SKM-1 (cell line): ENCODE measurements around the gene APELA.
"Not testable (repeated sequence)": the region's sequence is repeated elsewhere in the genome, so short reads cannot be mapped to it uniquely, and the experiment has no call there.

Experiments
- DNase-seq: peaks from one replicate; lab custom pipeline; 2025; ENCODE audit not compliant: unreplicated experiment; lab: John Stamatoyannopoulos, UW

Gene APELA

GRCh38 chr4:164924670-164925238 lies 47.8 kb downstream of the APELA start:
- no peak for DNase-seq

GRCh38 chr4:164926301-164926700 lies 49.3 kb downstream of the APELA start:
- DNase-seq = no peak

DNA sequence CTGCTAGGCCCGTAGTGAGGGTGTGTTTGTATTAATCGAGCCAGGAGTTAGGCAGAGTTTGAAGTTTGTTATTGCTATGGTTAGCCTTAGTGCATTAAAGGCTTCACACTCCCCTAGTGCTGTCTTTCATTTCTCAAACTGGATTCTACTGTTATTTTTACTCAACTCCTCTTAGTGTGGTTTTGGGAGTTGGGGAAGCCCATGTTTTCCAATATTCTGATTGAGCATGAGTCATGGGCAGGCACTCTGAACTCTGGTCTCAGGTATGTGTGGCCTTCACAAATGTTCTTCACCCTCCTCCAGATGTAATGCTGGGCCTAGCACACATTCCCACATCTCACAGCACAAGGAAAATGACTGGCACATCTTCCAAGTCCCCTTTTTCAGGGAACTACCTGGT lies 50.1 kb downstream of the APELA start:
- DNase-seq = not testable (repeated sequence)

DNA sequence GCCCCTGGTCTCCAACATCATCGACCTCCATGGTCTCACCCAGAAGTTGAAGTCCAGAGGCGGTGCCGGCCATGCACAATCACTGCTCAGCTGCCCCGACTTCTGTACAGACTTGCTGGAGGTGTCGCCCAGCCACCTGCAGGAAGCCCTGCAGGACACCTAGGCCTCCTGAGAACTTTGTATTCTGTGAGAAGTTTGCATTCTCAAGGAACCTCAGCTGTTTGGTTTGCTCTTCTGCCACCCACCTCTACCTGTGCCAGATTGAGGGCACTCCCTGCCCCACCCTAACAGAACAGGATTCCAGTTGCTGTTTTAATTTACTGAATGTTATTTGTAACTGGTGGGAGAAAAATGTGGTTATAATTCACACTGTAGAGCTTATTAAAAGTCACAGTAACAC lies 53.7 kb downstream of the APELA start:
- no peak for DNase-seq

- no peak for DNase-seq
These were observed 54.8 kb downstream of the APELA start for GRCh38 chr4:164931551-164932324.

GRCh38 chr4:164933244-164933643 lies 56.3 kb downstream of the APELA start:
- no peak for DNase-seq

GRCh38 chr4:164935363-164935762 lies 58.4 kb downstream of the APELA start:
- no peak for DNase-seq

GRCh38 chr4:164935865-164936606 lies 59.1 kb downstream of the APELA start:
- DNase-seq = not testable (repeated sequence)

GRCh38 chr4:164937576-164938270 lies 60.7 kb downstream of the APELA start:
- no peak for DNase-seq

- DNase-seq = no peak
These were observed 66.2 kb downstream of the APELA start for GRCh38 chr4:164943192-164943591.

DNA sequence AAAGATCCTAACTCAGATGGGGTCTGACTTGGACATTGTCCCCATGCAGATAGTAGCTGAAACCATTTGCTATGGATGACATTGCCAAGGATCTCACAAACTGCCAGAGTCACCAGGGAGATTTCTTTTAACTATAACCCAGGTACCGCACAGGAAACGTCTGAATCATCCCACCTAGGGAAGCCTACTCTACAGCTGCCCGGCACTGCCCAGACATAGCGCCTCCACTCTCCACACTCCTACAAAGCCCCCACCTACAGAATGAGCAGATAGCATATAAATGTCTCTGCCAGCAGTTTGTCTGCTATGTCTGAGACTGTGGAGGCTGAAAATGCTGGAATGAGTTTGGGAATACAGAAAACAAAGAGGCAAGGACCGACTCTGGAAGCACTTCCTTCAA lies 68.2 kb downstream of the APELA start:
- no peak for DNase-seq

GRCh38 chr4:164946810-164947209 lies 69.8 kb downstream of the APELA start:
- no peak for DNase-seq
